T-helper 2 cell (primary cell): ENCODE data around the gene TIGD7.

Source experiments
- DNase-seq, 5 experiments: peaks; one replicate each; pipeline versions ENCODE4 v3.0.0 to v3.0.0-alpha.2; 2012 to 2022
- total RNA-seq, 2 donors: gene quantifications; one replicate each; lab custom pipeline; 2026; lab: John Stamatoyannopoulos, UW

Gene TIGD7, protein sequence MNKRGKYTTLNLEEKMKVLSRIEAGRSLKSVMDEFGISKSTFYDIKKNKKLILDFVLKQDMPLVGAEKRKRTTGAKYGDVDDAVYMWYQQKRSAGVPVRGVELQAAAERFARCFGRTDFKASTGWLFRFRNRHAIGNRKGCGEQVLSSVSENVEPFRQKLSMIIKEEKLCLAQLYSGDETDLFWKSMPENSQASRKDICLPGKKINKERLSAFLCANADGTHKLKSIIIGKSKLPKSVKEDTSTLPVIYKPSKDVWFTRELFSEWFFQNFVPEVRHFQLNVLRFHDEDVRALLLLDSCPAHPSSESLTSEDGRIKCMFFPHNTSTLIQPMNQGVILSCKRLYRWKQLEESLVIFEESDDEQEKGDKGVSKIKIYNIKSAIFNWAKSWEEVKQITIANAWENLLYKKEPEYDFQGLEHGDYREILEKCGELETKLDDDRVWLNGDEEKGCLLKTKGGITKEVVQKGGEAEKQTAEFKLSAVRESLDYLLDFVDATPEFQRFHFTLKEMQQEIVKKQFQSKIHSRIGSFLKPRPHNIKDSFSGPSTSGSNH
- 3.1 to 9.0 reads per million in 2 donors for total RNA-seq

- DNase-seq: peak; percentile 49 to 96 (median 69)
Measured at GRCh38 chr16:3305109-3306068, at the start of gene TIGD7, which contains the start of gene ZNF75A. Gene TIGD7, minus strand, starts transcription at chr16:3305430. Its CDS starts 4,816 bp downstream, at chr16:3300614. Gene ZNF75A, plus strand, starts transcription at chr16:3305497. Its CDS starts 2,932 bp downstream, at chr16:3308429.

DNA sequence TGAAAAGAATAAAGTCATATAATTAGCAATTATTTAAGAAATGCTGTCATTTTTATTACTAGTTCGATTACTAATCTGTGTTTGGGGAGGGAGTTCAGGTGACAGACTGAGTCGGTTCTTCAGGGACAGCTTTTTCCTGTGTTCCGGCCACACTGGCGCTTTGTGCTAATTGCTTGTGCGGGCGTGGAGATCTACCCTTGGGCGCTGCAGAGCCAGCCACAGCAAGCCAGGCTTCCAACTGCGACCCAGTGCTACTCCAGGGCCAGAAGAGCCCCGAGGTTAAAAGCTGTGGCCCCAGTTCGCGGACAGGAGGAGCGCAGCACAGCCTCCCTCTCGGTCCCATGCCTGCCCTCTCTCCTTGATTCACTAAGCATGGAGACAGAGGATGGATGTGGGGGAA is 43.9 kb upstream of the TIGD7 start:
- DNase-seq: no peak

DNA sequence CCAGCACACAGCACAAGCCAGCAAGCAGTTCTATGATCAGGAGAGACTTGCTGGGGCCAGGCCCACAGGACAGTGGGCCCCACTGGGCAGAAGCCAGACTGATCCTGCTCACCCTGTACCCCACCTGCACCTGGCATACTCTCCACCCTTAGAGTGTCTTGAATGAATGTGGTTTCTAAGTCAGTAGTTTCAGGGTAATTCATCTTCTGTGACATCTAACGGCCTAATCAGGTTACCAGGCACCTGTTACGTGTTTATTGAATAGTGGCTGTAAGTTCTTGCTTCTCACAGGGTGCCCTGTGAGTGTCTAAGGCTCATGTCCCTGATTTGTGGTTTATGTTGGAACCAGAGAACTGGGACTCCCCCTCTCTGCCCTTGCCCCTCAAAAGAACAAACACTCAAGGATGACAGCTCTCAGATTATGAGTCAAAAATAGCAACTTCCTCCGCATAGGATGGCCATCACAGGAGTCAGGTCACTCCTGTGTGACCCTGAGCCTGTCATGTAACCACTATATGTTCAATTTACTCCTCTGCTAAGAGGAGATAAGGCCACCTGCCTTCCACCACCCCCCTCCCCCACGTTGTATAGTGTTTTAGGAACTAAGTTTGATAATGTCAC is 43.4 kb upstream of the TIGD7 start:
- no peak for DNase-seq

DNA sequence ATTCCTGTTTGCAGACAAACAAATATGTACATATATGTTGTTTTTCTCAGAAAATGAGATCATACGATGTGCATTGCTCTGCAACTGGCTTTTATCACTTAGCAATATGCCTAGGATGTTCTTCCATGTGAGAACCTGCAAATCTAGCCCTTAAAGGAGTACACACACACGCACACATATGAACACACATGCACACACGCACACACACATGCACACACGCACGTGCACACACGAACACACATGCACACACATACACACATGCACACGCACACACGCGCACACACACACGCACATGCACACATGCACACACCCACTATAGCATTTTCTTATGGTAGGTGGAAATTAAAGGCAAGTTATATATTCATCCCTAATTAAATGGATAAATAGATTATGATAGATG is 42.4 kb upstream of the TIGD7 start:
- DNase-seq: no peak

GRCh38 chr16:3346041-3346440 is 40.8 kb upstream of the TIGD7 start:
- DNase-seq: no peak

DNA sequence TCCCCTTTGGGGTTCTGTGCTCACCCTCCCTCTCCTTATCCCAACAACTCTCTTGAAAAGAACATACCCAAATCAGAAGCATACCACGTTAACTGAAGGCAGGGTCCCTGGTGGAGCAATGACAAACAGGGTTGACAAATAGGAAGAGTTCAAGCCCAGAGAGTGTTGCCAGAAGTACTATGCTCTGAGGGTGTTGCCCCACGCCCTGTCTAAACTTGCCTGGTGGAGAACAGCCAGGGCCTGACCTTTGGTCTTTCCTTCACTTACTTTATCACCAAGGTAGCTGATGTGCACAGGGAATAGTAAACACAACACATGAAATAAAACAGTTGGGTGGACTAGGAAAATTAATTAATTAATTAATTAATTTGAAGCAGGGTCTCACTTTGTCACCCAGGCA is 23.4 kb upstream of the TIGD7 start:
- DNase-seq: no peak

GRCh38 chr16:3328104-3328503 is 22.9 kb upstream of the TIGD7 start:
- DNase-seq: no peak

- DNase-seq: no peak
Measured at GRCh38 chr16:3327514-3327913, 22.3 kb upstream of the TIGD7 start.

- no peak for DNase-seq
Measured at GRCh38 chr16:3321816-3322215, 16.6 kb upstream of the TIGD7 start.

- DNase-seq: peak in 1 of 5 experiments; percentile 19
Measured at GRCh38 chr16:3317315-3317999, 12.2 kb upstream of the TIGD7 start.

- DNase-seq: no peak
Measured at GRCh38 chr16:3311496-3311895, 6.3 kb upstream of the TIGD7 start.

DNA sequence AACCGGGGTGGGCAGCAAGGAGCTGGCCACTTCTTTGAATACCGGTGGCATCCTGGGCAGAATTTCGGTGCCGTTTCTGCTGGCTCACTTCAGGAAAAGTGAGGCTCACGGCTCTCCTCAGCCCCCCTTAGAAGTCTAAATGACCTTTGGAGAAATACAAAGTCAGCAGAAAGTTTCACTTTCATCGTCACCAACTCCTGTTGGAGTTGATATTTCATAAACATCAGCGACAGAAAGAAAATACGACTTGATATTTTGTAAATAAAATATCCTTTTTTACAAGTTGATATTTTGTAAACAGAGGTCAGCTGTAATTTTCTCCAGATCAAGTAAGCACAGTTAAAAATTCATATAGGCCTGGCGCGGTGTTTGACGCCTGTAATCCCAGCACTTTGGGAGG is 848 bp upstream of the TIGD7 start:
- DNase-seq: no peak

GRCh38 chr16:3304370-3304769 is 860 bp downstream of the TIGD7 start:
- no peak for DNase-seq

- DNase-seq: no peak
Measured at GRCh38 chr16:3295783-3296182, 9.4 kb downstream of the TIGD7 start.

DNA sequence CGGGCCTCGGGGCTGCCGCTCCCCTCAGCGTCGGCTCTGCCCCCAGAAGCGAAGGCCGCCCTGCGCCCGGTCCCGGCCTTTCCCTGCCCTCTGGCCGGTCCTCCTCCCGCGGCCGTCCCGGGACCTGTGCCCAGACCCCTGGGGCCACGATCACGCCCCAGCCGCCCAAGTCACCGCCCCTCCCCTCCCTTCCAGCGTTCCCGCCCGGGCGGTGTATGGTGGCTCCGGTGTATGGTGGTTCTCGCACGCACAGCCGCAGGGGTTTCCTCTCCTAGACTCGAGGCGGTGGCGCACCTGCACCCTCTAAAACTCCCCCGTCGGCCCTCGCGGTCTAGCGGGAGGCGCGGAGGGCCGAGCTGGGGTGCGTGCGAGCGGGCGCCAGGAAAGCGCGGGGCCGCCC is 10.0 kb downstream of the TIGD7 start:
- DNase-seq: no peak

DNA sequence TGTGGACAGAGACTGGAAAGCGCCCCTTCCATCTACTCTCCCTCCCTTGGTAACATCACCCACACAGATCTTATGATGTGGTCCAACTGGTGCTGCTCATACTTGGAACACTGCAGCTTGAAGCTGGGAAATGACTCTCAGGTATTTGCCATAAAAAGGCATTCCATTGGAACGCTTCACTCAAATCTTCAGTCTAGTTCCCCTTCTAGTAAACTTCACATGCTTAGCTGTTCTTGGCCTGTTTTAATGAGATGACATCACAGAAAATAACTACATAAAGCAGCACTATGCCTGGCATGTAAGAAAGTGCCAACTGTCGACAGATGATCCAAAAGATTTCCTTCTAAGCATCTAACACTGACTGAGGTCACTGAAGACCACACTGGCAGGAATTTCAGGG is 12.6 kb downstream of the TIGD7 start:
- no peak for DNase-seq

- DNase-seq: no peak
Measured at GRCh38 chr16:3289998-3290673, 15.1 kb downstream of the TIGD7 start.

DNA sequence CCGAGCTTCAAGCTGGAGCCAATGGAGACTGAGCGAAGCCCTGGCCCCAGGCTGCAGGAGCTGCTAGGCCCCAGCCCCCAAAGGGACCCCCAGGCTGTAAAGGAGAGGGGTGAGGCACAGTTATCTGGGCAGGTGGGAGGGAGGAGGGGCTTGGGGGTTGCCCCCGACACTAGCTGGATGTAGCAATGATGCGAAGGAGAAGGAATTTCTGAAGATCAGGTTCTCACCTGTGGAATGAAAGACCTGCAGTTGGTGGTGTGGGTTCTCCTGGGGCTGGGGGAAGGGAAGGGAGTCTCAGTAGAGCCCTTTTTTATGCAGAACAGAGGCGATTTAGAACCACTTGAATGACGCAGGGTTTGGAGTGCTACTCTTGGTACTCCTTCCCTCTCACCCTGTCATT is 20.1 kb downstream of the TIGD7 start:
- no peak for DNase-seq

DNA sequence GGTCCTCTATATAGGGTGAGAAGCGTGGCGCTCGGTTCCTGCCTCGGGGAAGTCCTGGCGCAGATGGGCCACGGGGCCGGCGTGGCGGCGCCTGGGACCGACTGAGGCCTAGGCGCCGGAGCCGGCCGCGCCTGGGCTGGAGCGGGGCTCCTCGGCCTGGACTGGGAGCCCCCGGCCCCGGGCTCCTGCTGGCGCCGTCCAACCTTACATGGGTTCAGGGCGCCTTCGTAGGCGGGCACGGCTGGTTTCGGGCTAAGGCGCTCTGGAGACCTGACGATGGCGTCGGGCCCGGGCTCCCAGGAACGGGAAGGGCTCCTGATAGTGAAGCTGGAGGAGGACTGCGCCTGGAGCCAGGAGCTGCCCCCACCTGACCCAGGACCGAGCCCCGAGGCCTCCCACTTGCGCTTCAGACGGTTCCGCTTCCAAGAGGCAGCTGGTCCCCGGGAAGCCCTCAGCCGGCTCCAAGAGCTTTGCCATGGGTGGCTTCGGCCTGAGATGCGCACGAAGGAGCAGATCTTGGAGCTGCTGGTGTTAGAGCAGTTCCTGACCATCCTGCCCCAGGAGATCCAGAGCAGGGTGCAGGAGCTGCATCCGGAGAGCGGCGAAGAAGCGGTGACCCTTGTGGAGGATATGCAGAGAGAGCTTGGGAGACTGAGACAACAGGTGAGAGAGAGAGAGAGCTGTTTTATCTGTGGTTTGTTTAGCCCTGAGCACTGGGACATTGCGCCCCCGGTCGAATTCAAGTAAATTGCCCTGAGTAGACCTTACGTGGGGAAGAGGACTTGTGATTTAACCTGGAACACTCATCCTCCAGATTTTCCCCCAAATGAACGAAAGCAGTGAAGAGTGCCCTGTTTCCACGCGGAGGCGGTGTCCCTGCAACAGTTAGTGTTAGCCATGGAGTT is 21.4 kb downstream of the TIGD7 start:
- DNase-seq: no peak
